HUES6 (cell line): ENCODE data around the gene SCG2.
A peak's percentile ranks its signal among the peaks of the same experiment; 100 is the strongest.

ENCODE experiments used
- H3K27ac ChIP-seq: 2 replicates; pipeline ENCODE4 v1.7.0; 2013; ENCODE audit warnings: low read depth, mild to moderate bottlenecking, low read length, inconsistent platforms
- H3K27me3 ChIP-seq: 2 replicates; pipeline ENCODE4 v1.6.1; 2013; ENCODE audit warnings: low read length; ENCODE audit not compliant: control insufficient read depth, insufficient read depth
- H3K36me3 ChIP-seq: 2 replicates; pipeline ENCODE4 v1.6.1; 2013; ENCODE audit warnings: low read length; ENCODE audit not compliant: control insufficient read depth, insufficient read depth
- H3K4me1 ChIP-seq: 2 replicates; pipeline ENCODE4 v1.6.1; 2013; ENCODE audit warnings: low read length; ENCODE audit not compliant: control insufficient read depth, insufficient read depth
- H3K4me3 ChIP-seq: 2 replicates; pipeline ENCODE4 v1.5.1; 2013; ENCODE audit warnings: low read depth, low read length
- H3K9ac ChIP-seq: one replicate; pipeline ENCODE4 v1.6.1; 2013; ENCODE audit warnings: mild to moderate bottlenecking, low read length
- H3K9me3 ChIP-seq: 2 replicates; pipeline ENCODE4 v1.6.1; 2013; ENCODE audit warnings: low read depth, low read length; ENCODE audit not compliant: control insufficient read depth, insufficient read depth

SCG2 gene

DNA sequence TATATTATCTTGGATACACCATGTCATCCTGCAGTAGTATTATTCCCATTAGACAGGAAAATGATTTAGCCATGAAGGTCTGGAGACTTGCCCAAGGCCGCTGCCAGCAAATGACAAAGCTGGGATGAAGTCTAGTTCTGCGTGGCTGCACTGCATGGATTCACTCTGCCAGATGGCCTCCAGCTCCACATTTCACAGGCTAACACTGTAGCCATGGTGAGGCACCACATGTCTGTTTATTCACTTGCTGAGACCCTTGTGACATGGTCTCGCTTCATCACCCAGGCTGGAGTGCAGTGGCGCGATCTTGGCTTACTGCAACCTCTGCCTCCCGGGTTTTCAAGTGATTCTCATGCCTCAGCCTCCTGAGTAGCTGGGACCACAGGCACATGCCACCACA, 31.5 kb upstream of the SCG2 start:
- H3K27ac ChIP-seq = no peak overlapping the region
- H3K4me1 ChIP-seq = no peaks in the 10 kb centered on the region
- H3K27me3 ChIP-seq = peaks cover 10% of the 10 kb centered on the region
- H3K4me3 ChIP-seq = no peak overlapping the region
- H3K9ac ChIP-seq = no peak overlapping the region
- H3K9me3 ChIP-seq = 0 out of 2 replicates have a peak, but pooled peaks cover 2% of the 10 kb centered on the region
- no peaks in the 10 kb centered on the region for H3K36me3 ChIP-seq

- peaks cover 17% of the 10 kb centered on the region for H3K27me3 ChIP-seq
- H3K9me3 ChIP-seq = no peaks in the 10 kb centered on the region
- no peaks in the 10 kb centered on the region for H3K4me1 ChIP-seq
- no peak overlapping the region for H3K9ac ChIP-seq
- H3K4me3 ChIP-seq = no peak overlapping the region
- H3K27ac ChIP-seq = no peak overlapping the region
- no peaks in the 10 kb centered on the region for H3K36me3 ChIP-seq
Observed at GRCh38 chr2:223632826-223633225, 30.7 kb upstream of the SCG2 start.

GRCh38 chr2:223626716-223627115, 24.6 kb upstream of the SCG2 start:
- Histone ChIP-seq H3K9me3 (no peaks in the 10 kb centered on the region), H3K27ac (no peak overlapping the region), H3K9ac (no peak overlapping the region), H3K27me3 (peaks cover 72% of the 10 kb centered on the region), H3K4me3 (no peak overlapping the region), H3K36me3 (no peaks in the 10 kb centered on the region), H3K4me1 (no peaks in the 10 kb centered on the region)

GRCh38 chr2:223625652-223626051, 23.5 kb upstream of the SCG2 start:
- H3K27me3 ChIP-seq = peaks cover 82% of the 10 kb centered on the region
- no peak overlapping the region for H3K9ac ChIP-seq
- no peaks in the 10 kb centered on the region for H3K36me3 ChIP-seq
- H3K4me1 ChIP-seq = no peaks in the 10 kb centered on the region
- H3K9me3 ChIP-seq = no peaks in the 10 kb centered on the region
- no peak overlapping the region for H3K27ac ChIP-seq
- no peak overlapping the region for H3K4me3 ChIP-seq

DNA sequence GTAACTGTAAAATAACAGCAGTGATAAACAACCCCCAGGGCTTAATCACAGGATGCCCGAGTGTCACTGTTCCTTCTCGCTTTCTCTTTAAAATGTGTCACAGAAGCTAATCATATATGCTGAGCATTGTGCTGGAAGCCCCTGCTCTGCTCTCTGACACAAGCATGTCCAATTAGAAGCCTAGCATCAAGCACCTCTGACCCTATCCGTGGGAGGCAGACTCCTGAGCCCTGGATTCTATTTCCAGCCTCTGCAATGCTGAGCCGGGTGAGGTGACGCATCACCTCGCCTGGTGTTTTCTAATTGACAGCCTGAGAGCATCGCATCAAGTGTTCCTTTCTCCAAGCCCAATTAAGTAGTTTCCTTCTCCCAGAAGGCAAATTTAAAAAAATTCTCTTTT, 19.7 kb upstream of the SCG2 start:
- peaks cover 94% of the 10 kb centered on the region for H3K27me3 ChIP-seq
- no peak overlapping the region for H3K4me3 ChIP-seq
- no peaks in the 10 kb centered on the region for H3K9me3 ChIP-seq
- peaks cover 13% of the 10 kb centered on the region for H3K4me1 ChIP-seq
- H3K36me3 ChIP-seq = no peaks in the 10 kb centered on the region
- no peak overlapping the region for H3K9ac ChIP-seq
- no peak overlapping the region for H3K27ac ChIP-seq

DNA sequence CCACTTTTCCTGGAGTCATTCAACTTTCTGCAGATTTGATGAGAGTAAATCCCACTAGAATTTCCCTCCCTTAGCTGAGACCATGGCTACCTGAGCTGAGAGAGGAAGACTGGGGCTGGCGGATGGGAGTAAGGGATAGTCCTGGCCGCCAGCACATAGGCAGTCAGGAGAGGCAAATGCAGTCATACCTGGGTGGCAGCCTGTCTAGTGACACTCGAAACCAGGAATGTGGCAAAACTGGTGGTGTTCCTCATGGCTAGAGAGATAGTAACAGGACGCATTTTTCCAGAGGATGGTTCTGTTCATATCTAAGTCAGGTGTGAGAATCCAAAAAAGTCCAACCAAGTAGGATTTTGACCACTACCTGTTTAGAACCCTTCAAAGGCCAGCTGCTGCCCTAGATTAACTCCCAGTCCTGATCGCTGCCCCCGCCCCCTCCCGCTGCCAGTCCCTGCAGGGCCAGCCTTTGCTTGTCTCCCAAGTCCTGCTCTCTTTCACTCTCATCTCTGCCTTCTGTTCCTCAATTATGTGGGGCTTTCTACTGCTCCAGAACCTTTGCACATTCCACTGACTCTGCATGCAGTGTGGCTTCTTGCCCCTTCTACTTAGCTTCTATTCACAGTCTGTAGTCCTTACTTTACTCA, 17.4 kb upstream of the SCG2 start:
- H3K9me3 ChIP-seq = no peaks in the 10 kb centered on the region
- H3K4me1 ChIP-seq = peaks cover 13% of the 10 kb centered on the region
- H3K9ac ChIP-seq = no peak overlapping the region
- peaks cover 96% of the 10 kb centered on the region for H3K27me3 ChIP-seq
- no peaks in the 10 kb centered on the region for H3K36me3 ChIP-seq
- no peak overlapping the region for H3K27ac ChIP-seq
- H3K4me3 ChIP-seq = no peak overlapping the region

DNA sequence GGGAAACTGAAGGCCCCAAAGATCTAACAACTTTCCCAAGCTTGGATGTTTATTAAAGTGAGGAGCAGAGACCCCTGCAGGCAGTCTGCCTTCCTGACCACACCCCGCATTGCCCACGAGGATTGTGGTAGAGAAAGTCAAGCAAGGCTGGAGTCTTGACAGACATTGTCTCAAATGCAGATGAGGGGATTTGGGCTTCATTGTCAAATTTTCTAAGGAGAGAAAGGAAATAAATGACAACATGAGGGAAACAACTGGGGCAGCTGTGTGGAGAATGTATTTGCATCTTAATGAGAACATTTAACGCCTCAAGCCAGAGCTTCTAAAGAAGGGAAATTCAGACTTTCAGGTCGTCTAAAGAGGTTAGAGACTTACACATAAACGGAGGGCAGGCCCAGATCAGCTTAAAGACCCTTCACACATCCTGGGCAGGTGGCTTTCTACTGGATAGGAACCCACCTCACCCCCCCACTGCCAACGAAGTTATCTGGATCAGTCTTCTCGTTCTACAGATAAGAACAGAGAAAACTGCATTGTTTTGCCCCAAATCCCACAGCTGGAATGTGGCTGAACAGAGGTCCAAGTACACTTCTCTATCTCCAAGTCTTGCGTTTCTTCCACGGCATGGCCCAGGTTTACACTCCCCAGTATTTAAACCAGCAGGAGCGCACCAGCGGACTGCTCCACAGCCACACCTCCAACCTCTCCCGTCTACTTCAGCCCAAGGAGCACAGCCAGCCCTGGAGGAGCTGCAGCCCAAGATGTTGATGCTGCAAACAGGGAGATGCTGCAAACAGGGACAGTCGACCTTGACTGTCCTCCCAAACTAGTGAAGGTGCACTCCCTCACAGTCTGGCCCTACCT, 16.2 kb upstream of the SCG2 start:
- Histone ChIP-seq H3K9ac (no peak overlapping the region), H3K4me3 (no peak overlapping the region), H3K27ac (no peak overlapping the region), H3K36me3 (no peaks in the 10 kb centered on the region), H3K9me3 (no peaks in the 10 kb centered on the region), H3K27me3 (peaks cover 100% of the 10 kb centered on the region), H3K4me1 (peaks cover 13% of the 10 kb centered on the region)

- peaks cover 90% of the 10 kb centered on the region for H3K27me3 ChIP-seq
Observed at GRCh38 chr2:223614534-223614933, 12.4 kb upstream of the SCG2 start.

GRCh38 chr2:223613017-223613950, 11.1 kb upstream of the SCG2 start:
- Histone ChIP-seq H3K9me3 (no peaks in the 10 kb centered on the region), H3K27ac (no peak overlapping the region), H3K4me1 (peaks cover 12% of the 10 kb centered on the region), H3K27me3 (peaks cover 78% of the 10 kb centered on the region), H3K36me3 (no peaks in the 10 kb centered on the region), H3K4me3 (peak overlapping the region; percentile 52), H3K9ac (peak overlapping the region; percentile 4)

More at GRCh38 chr2:223614534-223614933, 12.4 kb upstream of the SCG2 start:
- H3K9me3 ChIP-seq = no peaks in the 10 kb centered on the region
- H3K36me3 ChIP-seq = no peaks in the 10 kb centered on the region
- H3K4me3 ChIP-seq = no peak overlapping the region
- H3K27ac ChIP-seq = no peak overlapping the region
- peaks cover 20% of the 10 kb centered on the region for H3K4me1 ChIP-seq
- no peak overlapping the region for H3K9ac ChIP-seq

DNA sequence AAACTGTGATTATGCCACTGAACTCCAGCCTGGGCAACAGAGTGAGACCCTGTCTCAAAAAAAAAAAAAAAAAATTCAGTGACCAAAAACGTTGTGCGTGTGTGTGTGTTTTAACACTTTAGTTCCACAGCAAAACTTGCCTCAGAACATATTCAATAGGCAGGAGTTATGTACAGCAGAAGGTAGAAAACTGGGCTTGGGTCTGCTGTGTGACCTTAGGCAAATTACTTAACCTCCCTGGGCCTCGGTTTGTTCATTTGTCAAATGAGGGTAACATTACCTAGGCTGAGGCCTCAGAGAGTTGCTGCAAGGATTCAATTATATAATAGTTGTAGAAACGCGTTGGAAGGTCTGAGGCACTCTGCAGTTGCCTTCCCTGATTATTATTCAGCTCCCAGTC, 10.3 kb upstream of the SCG2 start:
- Histone ChIP-seq H3K27me3 (peaks cover 70% of the 10 kb centered on the region), H3K27ac (no peak overlapping the region), H3K4me3 (peak overlapping the region; percentile 52), H3K36me3 (no peaks in the 10 kb centered on the region), H3K9ac (peak overlapping the region; percentile 4), H3K9me3 (no peaks in the 10 kb centered on the region), H3K4me1 (peaks cover 7% of the 10 kb centered on the region; the same call in 1 of the 2 replicates)
